PC-9 (cell line): ENCODE results near the gene PIEZO2. TPM values are rescaled to one million over a fixed set of nuclear protein-coding genes. Genes with fewer than 3 reads are reported as not detected.

Experiments used
- BruUV-seq: library from RNA; stranded (reverse); fragments of 400-500 nt; replicated peaks from 2 replicates; lab custom pipeline; 2021; lab: Mats Ljungman, UMichigan
- CTCF ChIA-PET: fragments of 300-600 bp; sonication (Branson Sonifier 250); formaldehyde crosslinking; loops from one replicate; lab custom pipeline; 2022; ENCODE audit warnings: antibody characterized with exemption; lab: Charles Lee
- POLR2A ChIA-PET: fragments of 300-600 bp; sonication (Branson Sonifier 250); formaldehyde crosslinking; loops from one replicate; lab custom pipeline; 2022; ENCODE audit warnings: antibody characterized with exemption; ENCODE audit not compliant: unreplicated experiment; lab: Charles Lee
- DNase-seq, 2 experiments: peaks; one replicate each; pipeline versions ENCODE4 v3.0.0 to v3.0.0-alpha.2; 2015 to 2022; ENCODE audit warnings: mixed read lengths in 1 of 2
- H2AFZ ChIP-seq: fragments of 200-600 bp; sonication (generic); 2 replicates; pipeline ENCODE4 v1.8.1; 2017; ENCODE audit warnings: antibody characterized with exemption
- H3F3A ChIP-seq: fragments of 200-600 bp; sonication (generic); 2 replicates; pipeline ENCODE4 v1.8.1; 2017; ENCODE audit warnings: antibody characterized with exemption, mild to moderate bottlenecking, low read depth; ENCODE audit not compliant: insufficient read depth
- H3K27ac ChIP-seq: fragments of 200-600 bp; sonication (generic); 2 replicates; pipeline ENCODE4 v1.6.1; 2016; ENCODE audit warnings: mixed run types
- H3K27me3 ChIP-seq: fragments of 200-600 bp; sonication (generic); 2 replicates; pipeline ENCODE4 v1.6.1; 2016; ENCODE audit warnings: low read depth, mixed run types; ENCODE audit not compliant: insufficient read depth
- H3K36me3 ChIP-seq: fragments of 200-600 bp; sonication (generic); 2 replicates; pipeline ENCODE4 v1.6.1; 2016; ENCODE audit warnings: low read depth, mixed run types
- H3K4me1 ChIP-seq: fragments of 200-600 bp; sonication (generic); replicated peaks from 2 replicates; pipeline ENCODE4 v1.6.1; 2016; ENCODE audit warnings: mixed run types; ENCODE audit not compliant: insufficient read depth
- H3K4me2 ChIP-seq: fragments of 200-600 bp; sonication (generic); 2 replicates; pipeline ENCODE4 v1.6.1; 2017; ENCODE audit warnings: mixed run types
- H3K4me3 ChIP-seq: fragments of 200-600 bp; sonication (generic); 2 replicates; pipeline ENCODE4 v1.6.1; 2016; ENCODE audit warnings: mixed run types
- H3K79me2 ChIP-seq: fragments of 200-600 bp; sonication (generic); 2 replicates; pipeline ENCODE4 v1.6.1; 2017; ENCODE audit warnings: low read depth, mixed run types
- H3K9me2 ChIP-seq: fragments of 200-600 bp; sonication (generic); 2 replicates; pipeline ENCODE4 v1.8.1; 2017; ENCODE audit warnings: mild to moderate bottlenecking; ENCODE audit not compliant: insufficient read depth
- H3K9me3 ChIP-seq: fragments of 200-600 bp; sonication (generic); 2 replicates; pipeline ENCODE4 v1.8.1; 2016; ENCODE audit warnings: low read depth; ENCODE audit not compliant: insufficient read depth
- H4K20me1 ChIP-seq: fragments of 200-600 bp; sonication (generic); 2 replicates; pipeline ENCODE4 v1.8.1; 2017; ENCODE audit not compliant: insufficient read depth
- EZH2 ChIP-seq: fragments of 200-600 bp; sonication (generic); IDR thresholded peaks from 2 replicates; pipeline ENCODE4 v1.8.0; 2017; ENCODE audit warnings: antibody characterized with exemption, low read depth
- intact Hi-C: fragments of 100-400 bp; cut with micrococcal nuclease; formaldehyde crosslinking; loops from one replicate; pipeline ENCODE4 v1.10.0; 2022; ENCODE audit not compliant: unreplicated experiment
- total RNA-seq: library from RNA; stranded (reverse); gene quantifications from 2 replicates; pipeline ENCODE4 v1.2.3, GENCODE V29; 2021
- TF ChIP-seq, protein P1 (sequence below): fragments of 200-600 bp; sonication (generic); conservative IDR thresholded peaks from 2 replicates; pipeline ENCODE4 v1.6.1; 2017; ENCODE audit warnings: mixed run types, antibody characterized with exemption, mild to moderate bottlenecking, moderate library complexity

Gene PIEZO2
- total RNA-seq, 1 experiment from 2014 or later, result not detected

DNA sequence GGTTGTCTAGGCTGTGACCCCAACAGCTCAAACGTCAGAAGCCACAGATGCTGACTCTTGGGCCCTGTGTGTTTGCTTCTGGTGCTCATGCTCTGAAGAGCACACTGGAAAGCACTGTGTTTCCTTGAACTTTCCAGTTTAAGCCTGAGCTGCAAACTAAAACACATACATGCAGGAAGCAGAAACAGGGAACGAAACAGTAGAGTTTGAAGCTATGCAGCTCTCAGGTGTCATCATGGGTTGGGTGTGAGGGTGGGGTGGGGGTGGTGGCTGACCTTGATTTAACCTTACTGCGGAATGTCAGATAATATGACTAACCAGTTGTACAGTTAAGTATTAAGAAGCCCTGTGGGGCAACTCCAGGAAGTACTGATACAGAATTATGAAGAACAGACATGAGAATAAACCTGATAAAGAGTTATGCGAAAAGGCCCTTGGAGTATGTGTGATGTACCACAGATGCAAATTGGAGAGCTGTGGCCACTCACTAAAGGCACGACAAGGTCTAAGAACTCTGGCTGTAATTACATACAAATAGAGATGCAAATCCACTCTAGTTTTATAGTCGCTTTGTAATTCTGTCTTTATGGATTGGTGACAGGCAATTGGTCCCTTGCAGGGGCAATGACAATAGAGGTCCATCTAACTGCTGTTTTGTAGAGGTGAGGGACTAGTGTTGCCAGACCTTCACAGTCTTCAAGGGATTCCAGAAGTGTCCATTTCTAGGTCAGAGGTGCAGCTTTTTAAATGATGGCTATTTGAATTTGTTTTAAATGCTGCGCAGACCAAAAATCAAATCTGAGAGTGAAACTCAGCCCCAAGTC lies 350.4 kb downstream of the PIEZO2 start:
- DNase-seq, result no peak
- H3K27ac ChIP-seq, result no peak overlapping the region
- no peaks in the 10 kb centered on the region for H4K20me1 ChIP-seq
- no peaks in the 10 kb centered on the region for H3K4me1 ChIP-seq
- intact Hi-C loops, result no loop called here
- H3K79me2 ChIP-seq, result no peaks in the 10 kb centered on the region
- no TSS peak for BruUV-seq
- no peak overlapping the region for H2AFZ ChIP-seq
- TF ChIP-seq, protein P1, sequence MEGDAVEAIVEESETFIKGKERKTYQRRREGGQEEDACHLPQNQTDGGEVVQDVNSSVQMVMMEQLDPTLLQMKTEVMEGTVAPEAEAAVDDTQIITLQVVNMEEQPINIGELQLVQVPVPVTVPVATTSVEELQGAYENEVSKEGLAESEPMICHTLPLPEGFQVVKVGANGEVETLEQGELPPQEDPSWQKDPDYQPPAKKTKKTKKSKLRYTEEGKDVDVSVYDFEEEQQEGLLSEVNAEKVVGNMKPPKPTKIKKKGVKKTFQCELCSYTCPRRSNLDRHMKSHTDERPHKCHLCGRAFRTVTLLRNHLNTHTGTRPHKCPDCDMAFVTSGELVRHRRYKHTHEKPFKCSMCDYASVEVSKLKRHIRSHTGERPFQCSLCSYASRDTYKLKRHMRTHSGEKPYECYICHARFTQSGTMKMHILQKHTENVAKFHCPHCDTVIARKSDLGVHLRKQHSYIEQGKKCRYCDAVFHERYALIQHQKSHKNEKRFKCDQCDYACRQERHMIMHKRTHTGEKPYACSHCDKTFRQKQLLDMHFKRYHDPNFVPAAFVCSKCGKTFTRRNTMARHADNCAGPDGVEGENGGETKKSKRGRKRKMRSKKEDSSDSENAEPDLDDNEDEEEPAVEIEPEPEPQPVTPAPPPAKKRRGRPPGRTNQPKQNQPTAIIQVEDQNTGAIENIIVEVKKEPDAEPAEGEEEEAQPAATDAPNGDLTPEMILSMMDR, result no peak
- TF ChIP-seq EZH2, result no peak
- no peak overlapping the region for H3K4me3 ChIP-seq
- ChIA-PET CTCF (interaction anchor here (0.5 kb wide), 1 partner anchor 42 kb away, joined by 4 read pairs; no protein-coding TSS in a partner anchor), POLR2A (no interaction called here)
- H3K9me2 ChIP-seq, result no peaks in the 10 kb centered on the region
- no peaks in the 10 kb centered on the region for H3F3A ChIP-seq
- no peaks in the 10 kb centered on the region for H3K36me3 ChIP-seq
- H3K27me3 ChIP-seq, result peaks cover 36% of the 10 kb centered on the region
- H3K4me2 ChIP-seq, result no peak overlapping the region
- H3K9me3 ChIP-seq, result no peaks in the 10 kb centered on the region

DNA sequence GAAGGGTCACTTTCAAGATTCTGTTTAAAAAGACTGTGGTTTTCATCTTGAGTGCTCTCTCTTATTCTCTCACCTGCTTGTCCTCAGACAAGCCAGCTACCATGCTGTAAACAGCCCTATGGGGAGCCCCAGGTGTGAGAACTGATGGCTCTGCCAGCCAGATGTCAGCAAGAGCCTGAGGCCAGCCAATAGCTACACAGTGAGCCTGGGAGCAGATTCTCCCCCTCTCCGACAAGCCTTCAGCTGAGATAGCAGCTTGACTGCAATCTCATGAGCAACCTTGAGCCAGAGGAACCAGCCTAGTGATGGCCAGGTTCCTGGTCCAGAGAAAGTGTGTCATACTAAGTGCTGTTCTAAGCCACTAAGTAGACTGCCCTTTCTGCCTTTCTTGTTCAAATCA lies 351.5 kb downstream of the PIEZO2 start:
- H3K4me1 ChIP-seq, result no peaks in the 10 kb centered on the region
- ChIA-PET CTCF (no interaction called here), POLR2A (no interaction called here)
- H3K27ac ChIP-seq, result no peak overlapping the region
- H4K20me1 ChIP-seq, result no peaks in the 10 kb centered on the region
- no peak for TF ChIP-seq EZH2
- TF ChIP-seq, protein P1, result no peak
- no peak overlapping the region for H3K4me3 ChIP-seq
- no TSS peak for BruUV-seq
- intact Hi-C loops, result no loop called here
- peaks cover 26% of the 10 kb centered on the region for H3K27me3 ChIP-seq
- no peaks in the 10 kb centered on the region for H3K9me2 ChIP-seq
- no peaks in the 10 kb centered on the region for H3K9me3 ChIP-seq
- no peaks in the 10 kb centered on the region for H3K79me2 ChIP-seq
- H3K4me2 ChIP-seq, result no peak overlapping the region
- no peaks in the 10 kb centered on the region for H3K36me3 ChIP-seq
- no peak for DNase-seq
- H2AFZ ChIP-seq, result no peak overlapping the region
- H3F3A ChIP-seq, result no peaks in the 10 kb centered on the region

DNA sequence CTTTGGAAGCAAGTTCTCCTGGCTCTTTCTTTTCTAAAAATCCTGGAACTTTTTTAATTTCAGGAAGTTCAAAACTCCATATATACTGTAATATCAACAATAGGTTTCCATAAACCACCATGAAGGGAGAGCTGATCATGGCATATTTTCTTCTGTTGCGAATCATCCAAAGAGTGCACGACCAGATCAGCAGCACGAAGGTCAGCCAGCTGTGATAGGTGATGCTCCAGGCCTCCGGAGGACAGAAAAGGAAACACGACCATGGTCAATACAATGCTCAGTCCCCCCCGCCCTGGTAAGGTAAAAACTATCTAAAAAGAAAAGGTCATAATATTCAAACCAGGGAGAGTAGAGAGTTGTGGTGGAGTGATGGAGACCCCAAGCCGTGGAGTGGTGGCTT lies 354.6 kb downstream of the PIEZO2 start:
- H3K27me3 ChIP-seq, result peaks cover 36% of the 10 kb centered on the region
- H3K4me2 ChIP-seq, result no peak overlapping the region
- no peaks in the 10 kb centered on the region for H3K36me3 ChIP-seq
- H3K4me3 ChIP-seq, result no peak overlapping the region
- no peaks in the 10 kb centered on the region for H3F3A ChIP-seq
- H3K9me2 ChIP-seq, result no peaks in the 10 kb centered on the region
- H3K27ac ChIP-seq, result no peak overlapping the region
- no peaks in the 10 kb centered on the region for H3K9me3 ChIP-seq
- intact Hi-C loops, result no loop called here
- CTCF ChIA-PET, result no interaction called here
- H2AFZ ChIP-seq, result no peak overlapping the region
- TF ChIP-seq, protein P1, result no peak
- no peak for TF ChIP-seq EZH2
- POLR2A ChIA-PET, result no interaction called here
- no peaks in the 10 kb centered on the region for H4K20me1 ChIP-seq
- H3K79me2 ChIP-seq, result no peaks in the 10 kb centered on the region
- BruUV-seq, result no TSS peak
- no peak for DNase-seq
- H3K4me1 ChIP-seq, result no peaks in the 10 kb centered on the region
